Lung (tissue), 12 donors: ENCODE results near the gene PODN. TPM values are rescaled to one million over a fixed set of nuclear protein-coding genes. Genes with fewer than 3 reads are reported as not detected.

ENCODE experiments used
- ATAC-seq: fragments of 200-7000 bp; cut with Tn5 transposase; one replicate; pipeline ENCODE4 v1.9.1; 2020; ENCODE audit warnings: moderate number of reproducible peaks; ENCODE audit not compliant: insufficient read depth, low FRiP score
- DNase-seq, 3 donors: peaks; one replicate each; pipeline ENCODE4 v3.0.0-alpha.2; 2013 to 2017
- H3K27ac ChIP-seq, 2 donors: one replicate each; pipeline ENCODE4 v1.5.1; 2013; ENCODE audit warnings: mild to moderate bottlenecking in 2 of 2, moderate library complexity in 2 of 2, control low read depth in 1 of 2, inconsistent platforms in 1 of 2, low read depth in 1 of 2, low read length in 1 of 2
- H3K27me3 ChIP-seq, 3 donors: one replicate each; pipeline ENCODE4 v1.5.1; 2013; ENCODE audit warnings: low read length in 2 of 3; ENCODE audit not compliant: control insufficient read depth in 3 of 3, insufficient read depth in 3 of 3
- H3K36me3 ChIP-seq, 4 donors: one replicate each; pipeline ENCODE4 v1.5.1; 2013; ENCODE audit warnings: low read length in 4 of 4, mild to moderate bottlenecking in 1 of 4, moderate library complexity in 1 of 4; ENCODE audit not compliant: control insufficient read depth in 4 of 4, insufficient read depth in 4 of 4
- H3K4me1 ChIP-seq, 5 donors: one replicate each; pipeline ENCODE4 v1.5.1; 2013; ENCODE audit warnings: low read length in 5 of 5, mild to moderate bottlenecking in 2 of 5, moderate library complexity in 1 of 5; ENCODE audit not compliant: control insufficient read depth in 5 of 5, insufficient read depth in 5 of 5
- H3K4me3 ChIP-seq: one replicate; pipeline ENCODE4 v1.5.1; 2013; ENCODE audit warnings: mild to moderate bottlenecking, control low read depth, moderate library complexity
- H3K9ac ChIP-seq, 2 donors: one replicate each; pipeline ENCODE4 v1.5.1; 2013; ENCODE audit warnings: low read length in 2 of 2, control low read depth in 1 of 2; ENCODE audit not compliant: insufficient read depth in 1 of 2
- H3K9me3 ChIP-seq, 4 donors: one replicate each; pipeline ENCODE4 v1.5.1; 2013; ENCODE audit warnings: low read length in 3 of 4, mild to moderate bottlenecking in 1 of 4, moderate library complexity in 1 of 4; ENCODE audit not compliant: control insufficient read depth in 4 of 4, insufficient read depth in 3 of 4
- CTCF ChIP-seq: IDR thresholded peaks from 2 replicates; pipeline ENCODE4 v1.5.1; 2012; ENCODE audit warnings: mild to moderate bottlenecking; ENCODE audit errors: control extremely low read depth, extremely low read depth
- WGBS, 2 donors: extraction: QIAGEN DNeasy Blood & Tissue Kit; methylation state at CpG; one replicate each; pipeline ENCODE4 v1.1.7; 2013; 5-methylcytosine and 5-hydroxymethylcytosine counted together
- polyA plus RNA-seq, 2 donors: library from polyadenylated mRNA; stranded (reverse); fragments of 200-250 nt; gene quantifications; one replicate each; pipeline ENCODE4 v1.2.1, GENCODE V29; 2013
- total RNA-seq, 2 donors: library from RNA; depleted of rRNA in 1 of 2; stranded (reverse); fragments of >200 nt in 1 of 2; gene quantifications; one replicate each; pipeline ENCODE4 v1.2.1, GENCODE V29; 2014 to 2021
- donor health status: control.
- donor health status: control.
- donor health status: Bipolar disorder and iron deficiency.
- donor health status: healthy.
- donor health status: DM: yes; HTN: yes; CAD: no.

Gene PODN
- total and polyA plus RNA-seq, 4 donors: 12.9 to 40.9 (median 21.7) TPM

- Histone ChIP-seq H3K9ac (no peak overlapping the region), H3K9me3 (no peaks in the 10 kb centered on the region), H3K27ac (no peak overlapping the region), H3K36me3 (peaks cover 0 to 4% (median under 1%) of the 10 kb centered on the region in 4 donors), H3K4me1 (peaks cover 0 to 12% (median 0%) of the 10 kb centered on the region in 5 donors), H3K4me3 (no peak overlapping the region), H3K27me3 (no peaks in the 10 kb centered on the region)
- TF ChIP-seq CTCF: no peak
- DNase-seq (no peak), ATAC-seq (no peak)
These were observed 37.9 kb upstream of the PODN start for GRCh38 chr1:53024117-53024516.

- H3K27ac ChIP-seq: peak overlapping the region in 1 of 2 donors; percentile 76
- H3K27me3 ChIP-seq: no peaks in the 10 kb centered on the region
- peaks cover 0 to 12% (median 0%) of the 10 kb centered on the region in 5 donors for H3K4me1 ChIP-seq
- H3K4me3 ChIP-seq: no peak overlapping the region
- H3K9ac ChIP-seq: no peak overlapping the region
- no peak for TF ChIP-seq CTCF
- 54 to 57% methylated on average over 2 of the region's 2 CpGs for WGBS, 2 donors
- no peaks in the 10 kb centered on the region for H3K9me3 ChIP-seq
- DNase-seq (peak; percentile 25 to 54 (median 32)), ATAC-seq (peak; percentile 56)
- H3K36me3 ChIP-seq: peaks cover 0 to 6% (median 4%) of the 10 kb centered on the region in 4 donors
These were observed 36.8 kb upstream of the PODN start for GRCh38 chr1:53025034-53025768.

GRCh38 chr1:53025769-53026112, 36.3 kb upstream of the PODN start:
- TF ChIP-seq CTCF: no peak
- peaks cover 0 to 12% (median 0%) of the 10 kb centered on the region in 5 donors for H3K4me1 ChIP-seq
- ATAC-seq (no peak), DNase-seq (no peak)
- H3K9me3 ChIP-seq: no peaks in the 10 kb centered on the region
- peak overlapping the region in 1 of 2 donors; percentile 76 for H3K27ac ChIP-seq
- H3K27me3 ChIP-seq: no peaks in the 10 kb centered on the region
- whole genome bisulfite sequencing, 2 donors: 66 to 79% methylated on average over 2 of the region's 2 CpGs
- H3K9ac ChIP-seq: no peak overlapping the region
- H3K4me3 ChIP-seq: no peak overlapping the region
- peaks cover 0 to 6% (median 4%) of the 10 kb centered on the region in 4 donors for H3K36me3 ChIP-seq

GRCh38 chr1:53026254-53026653, 35.8 kb upstream of the PODN start:
- H3K4me1 ChIP-seq: peaks cover 0 to 12% (median 0%) of the 10 kb centered on the region in 5 donors
- no peak overlapping the region for H3K27ac ChIP-seq
- DNase-seq: peak in 1 of 3 donors; percentile 31
- no peaks in the 10 kb centered on the region for H3K9me3 ChIP-seq
- H3K4me3 ChIP-seq: no peak overlapping the region
- H3K9ac ChIP-seq: no peak overlapping the region
- H3K36me3 ChIP-seq: peaks cover 0 to 6% (median 4%) of the 10 kb centered on the region in 4 donors
- H3K27me3 ChIP-seq: no peaks in the 10 kb centered on the region
- ATAC-seq: no peak
- no peak for TF ChIP-seq CTCF
- 65 to 68% methylated on average over 2 of the region's 2 CpGs for WGBS, 2 donors
